GM21786 (cell line): ENCODE data around the gene LMBR1.
"Not testable (repeated sequence)": the region's sequence is repeated elsewhere in the genome, so short reads cannot be mapped to it uniquely, and the experiment has no call there.

Experiments used
- ATAC-seq: cut with Tn5 transposase; IDR thresholded peaks from one replicate; pipeline ENCODE4 v1.9.1; 2021; ENCODE audit not compliant: unreplicated experiment

LMBR1 gene

GRCh38 chr7:156906200-156906649 is 13.2 kb upstream of the LMBR1 start:
- ATAC-seq: no peak

DNA sequence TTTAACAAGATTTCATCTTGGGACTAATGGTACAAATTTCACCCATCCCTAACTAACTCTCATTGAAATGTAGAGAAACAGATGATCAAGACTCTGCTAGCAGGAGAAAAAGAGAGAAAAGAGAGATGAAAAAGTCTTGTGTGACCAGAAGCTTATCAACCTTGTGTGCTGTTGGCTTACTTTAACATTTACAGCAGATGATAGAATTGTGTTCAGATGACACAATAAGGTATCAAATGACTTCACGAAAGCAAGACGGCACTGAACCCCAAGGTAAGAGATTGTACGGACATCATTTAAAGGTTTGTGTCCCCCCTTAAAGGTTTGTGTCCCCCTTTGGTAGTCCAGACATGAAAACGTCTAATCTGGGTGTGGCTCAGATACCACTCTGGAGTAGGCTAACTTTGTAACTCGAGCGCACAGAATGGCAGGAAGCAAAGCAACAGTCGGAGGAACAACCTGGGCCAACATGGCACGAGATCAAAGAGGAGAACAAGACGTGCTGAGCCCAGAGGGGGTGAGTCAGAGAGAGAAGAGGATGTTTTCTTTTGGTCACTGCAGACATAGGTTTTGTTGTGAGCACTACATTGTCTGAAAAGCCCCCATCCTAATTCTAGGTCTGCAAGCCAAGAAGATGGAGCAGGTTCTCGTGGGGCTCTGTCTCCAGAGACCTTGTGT is 10.4 kb upstream of the LMBR1 start:
- ATAC-seq: no peak

- ATAC-seq: not testable (repeated sequence)
Measured at GRCh38 chr7:156900093-156900492, 7.1 kb upstream of the LMBR1 start.

- ATAC-seq: no peak
Measured at GRCh38 chr7:156898938-156899337, 6.0 kb upstream of the LMBR1 start.

DNA sequence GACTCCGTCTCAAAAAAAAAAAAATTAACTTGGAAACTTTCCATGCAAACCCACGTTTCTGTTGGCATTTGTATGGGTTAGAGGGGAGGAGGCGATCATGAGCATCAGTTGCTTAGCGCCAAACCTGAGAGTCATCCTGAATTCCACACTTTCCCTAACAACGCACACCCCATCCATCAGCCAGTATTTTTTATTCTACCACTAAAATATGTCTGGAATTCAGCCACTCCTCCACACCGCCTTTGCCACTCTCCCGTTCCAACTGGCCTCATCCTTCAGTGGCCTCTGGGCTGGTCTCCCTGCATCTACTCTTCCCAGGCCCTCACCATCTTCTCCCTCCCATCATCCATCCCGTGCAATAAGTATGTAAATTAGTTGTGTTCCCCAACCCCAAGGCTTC is 4.7 kb upstream of the LMBR1 start:
- ATAC-seq: no peak

- no peak for ATAC-seq
Measured at GRCh38 chr7:156896388-156897022, 3.5 kb upstream of the LMBR1 start.

GRCh38 chr7:156895024-156895780 is 2.2 kb upstream of the LMBR1 start:
- no peak for ATAC-seq

DNA sequence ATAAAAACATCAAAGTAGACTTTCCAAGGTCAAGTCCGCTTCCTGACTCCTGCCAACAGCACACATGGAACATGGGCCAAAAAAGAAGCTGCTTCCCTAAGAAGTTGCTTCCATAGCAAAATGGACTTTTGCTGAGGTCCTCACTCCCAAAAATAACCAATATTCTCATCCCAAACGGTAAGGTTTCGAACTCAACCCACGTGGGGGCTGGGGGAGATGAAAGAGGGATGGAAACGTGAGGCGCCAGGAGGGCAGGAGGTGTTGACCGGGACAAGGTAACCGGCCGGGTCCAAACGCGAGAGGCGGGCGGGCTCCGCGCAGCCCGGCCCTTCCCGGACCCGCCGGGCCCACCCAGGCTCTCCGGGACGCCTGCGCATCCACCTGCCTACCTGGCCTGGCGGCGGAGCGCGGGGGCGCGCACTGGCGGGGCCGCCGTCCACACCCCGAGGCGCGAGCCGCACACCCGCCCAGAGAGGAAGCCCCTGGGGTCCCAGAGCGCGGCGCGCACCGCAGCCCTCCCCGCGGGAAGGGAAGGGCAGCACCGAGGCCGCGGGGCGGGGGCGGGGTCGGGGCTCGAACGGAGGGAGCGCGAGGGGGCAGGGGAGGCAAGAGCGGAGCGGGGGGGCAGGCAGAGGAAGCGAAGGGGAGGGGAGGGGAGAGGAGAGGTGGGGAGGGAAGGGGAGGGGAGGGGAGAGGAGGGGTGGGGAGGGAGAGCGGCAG is 742 bp downstream of the LMBR1 start:
- peak; percentile 17 for ATAC-seq

- ATAC-seq: no peak
Measured at GRCh38 chr7:156889746-156890145, 3.2 kb downstream of the LMBR1 start.

DNA sequence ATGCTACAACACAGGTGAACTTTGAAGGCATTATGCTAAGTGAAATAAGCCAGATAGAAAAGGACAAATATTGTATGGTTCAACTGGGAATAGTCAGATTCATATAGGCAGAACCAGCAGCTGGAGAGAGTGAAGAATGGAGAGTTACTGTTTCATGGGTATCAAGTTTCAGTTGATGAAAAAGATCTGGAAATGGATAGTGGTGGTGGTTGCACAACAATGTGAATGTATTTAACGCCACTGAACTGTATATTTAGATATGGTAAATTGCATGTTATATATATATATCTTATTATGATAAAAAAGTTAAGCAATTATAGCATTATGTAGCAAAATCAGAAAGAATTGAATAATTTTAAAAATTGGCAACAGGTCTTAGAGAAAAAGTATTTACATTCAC is 3.9 kb downstream of the LMBR1 start:
- ATAC-seq: no peak

DNA sequence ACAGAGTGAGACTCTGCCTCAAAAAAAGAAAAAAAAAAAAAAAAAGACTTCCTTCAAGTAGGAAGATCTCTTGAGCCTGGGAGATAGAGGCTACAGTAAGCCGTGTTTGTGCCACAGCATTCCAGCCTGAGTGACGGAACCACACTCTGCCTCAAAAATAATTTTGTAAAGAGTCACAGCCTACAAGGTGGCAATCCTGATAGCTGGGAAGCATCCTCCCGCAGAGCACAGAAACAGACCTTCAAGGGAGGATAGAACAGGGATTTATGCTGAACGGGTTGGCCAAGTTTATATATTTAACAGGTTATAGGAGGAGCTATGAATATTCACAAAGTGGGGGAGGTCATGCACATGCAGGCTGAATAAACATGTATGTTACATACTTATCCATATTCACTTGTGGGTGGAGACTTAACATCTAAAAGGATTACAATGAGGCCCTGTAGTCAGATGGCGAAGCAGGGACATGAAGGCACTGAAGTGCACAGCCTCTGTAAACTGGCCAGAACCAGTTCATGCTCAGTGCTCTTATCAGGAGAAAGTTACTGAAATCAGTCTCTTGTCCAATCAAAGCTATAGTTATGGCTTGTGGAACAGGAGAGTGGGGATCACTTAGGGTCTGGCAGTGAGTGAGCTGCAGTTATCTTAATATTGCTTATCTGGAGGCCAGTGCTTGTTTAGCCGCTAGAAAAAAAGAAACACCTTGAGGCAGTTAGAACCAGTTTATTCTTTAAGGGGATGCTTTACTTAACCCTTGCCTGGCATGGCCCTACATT is 6.8 kb downstream of the LMBR1 start:
- ATAC-seq: no peak

DNA sequence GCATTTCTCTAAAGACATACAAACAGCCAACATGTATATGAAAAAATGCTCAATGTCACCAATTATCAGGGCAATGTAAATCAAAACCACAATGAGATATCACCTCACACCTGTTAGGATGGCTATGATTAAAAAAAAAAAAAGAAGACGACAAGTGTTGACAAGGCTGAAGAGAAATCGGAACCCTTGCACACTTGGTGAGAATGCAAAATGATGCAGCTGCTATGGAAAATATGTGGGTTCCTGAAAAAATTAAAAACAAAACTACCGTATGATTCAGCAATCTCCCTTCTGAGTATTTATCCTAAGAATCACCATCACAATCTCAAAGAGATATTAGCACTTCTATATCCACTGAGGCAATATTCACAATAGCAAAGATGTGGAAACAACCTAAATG is 11.3 kb downstream of the LMBR1 start:
- no peak for ATAC-seq

- no peak for ATAC-seq
Measured at GRCh38 chr7:156875766-156876165, 17.2 kb downstream of the LMBR1 start.

- ATAC-seq: not testable (repeated sequence)
Measured at GRCh38 chr7:156868363-156868762, 24.6 kb downstream of the LMBR1 start.

DNA sequence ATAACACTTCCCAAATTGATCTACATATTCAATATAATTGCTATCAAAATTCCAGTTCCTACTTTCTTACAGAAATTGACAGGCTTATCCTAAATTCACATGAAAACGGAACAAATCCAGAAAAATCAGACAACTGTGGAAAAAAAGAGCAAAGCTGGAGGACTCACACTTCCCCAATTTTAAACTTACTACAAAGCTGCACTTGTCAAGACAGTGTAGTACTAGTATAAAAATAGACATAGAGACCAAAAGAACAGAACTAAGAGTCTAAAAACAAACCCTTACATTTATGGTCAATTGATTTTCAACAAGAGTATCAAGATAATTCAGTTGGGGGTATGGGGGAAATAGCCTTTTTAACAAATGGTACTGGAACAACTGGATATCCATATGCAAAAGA is 27.5 kb downstream of the LMBR1 start:
- no peak for ATAC-seq

DNA sequence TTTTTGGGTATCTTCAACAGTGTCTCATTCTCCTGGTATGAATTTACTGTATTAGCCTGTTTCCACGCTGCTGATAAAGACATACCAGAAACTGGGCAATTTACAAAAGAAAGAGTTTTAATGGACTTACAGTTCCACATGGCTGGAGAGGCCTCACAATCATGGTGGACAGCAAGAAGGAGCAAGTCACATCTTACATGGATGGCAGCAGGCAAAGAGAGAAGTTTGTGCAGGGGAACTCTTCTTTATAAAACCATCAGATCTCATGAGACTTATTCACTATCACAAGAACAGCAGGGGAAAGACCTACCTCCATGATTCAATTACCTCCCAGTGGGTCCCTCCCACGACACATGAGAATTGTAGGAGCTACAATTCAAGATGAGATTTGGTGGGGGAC is 31.0 kb downstream of the LMBR1 start:
- ATAC-seq: not testable (repeated sequence)

DNA sequence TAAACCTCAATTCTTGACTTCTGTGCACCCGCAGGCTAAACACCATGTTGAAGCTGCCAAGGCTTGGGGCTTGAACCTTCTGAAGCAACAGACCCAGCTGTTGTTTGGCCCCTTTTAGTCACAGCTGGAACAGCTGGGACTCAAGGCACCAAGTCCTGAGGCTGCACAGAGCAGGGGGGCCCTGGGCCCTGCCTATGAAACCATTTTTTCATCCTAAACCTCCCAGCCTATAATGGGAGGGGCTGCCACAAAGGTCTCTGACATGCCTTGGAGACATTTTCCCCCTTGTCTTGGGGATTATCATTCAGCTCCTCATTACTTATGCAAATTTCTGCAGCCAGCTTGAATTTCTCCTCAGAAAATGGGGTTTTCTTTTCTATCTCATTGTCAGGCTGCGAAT is 31.8 kb downstream of the LMBR1 start:
- no peak for ATAC-seq

GRCh38 chr7:156860099-156860498 is 32.9 kb downstream of the LMBR1 start:
- not testable (repeated sequence) for ATAC-seq

DNA sequence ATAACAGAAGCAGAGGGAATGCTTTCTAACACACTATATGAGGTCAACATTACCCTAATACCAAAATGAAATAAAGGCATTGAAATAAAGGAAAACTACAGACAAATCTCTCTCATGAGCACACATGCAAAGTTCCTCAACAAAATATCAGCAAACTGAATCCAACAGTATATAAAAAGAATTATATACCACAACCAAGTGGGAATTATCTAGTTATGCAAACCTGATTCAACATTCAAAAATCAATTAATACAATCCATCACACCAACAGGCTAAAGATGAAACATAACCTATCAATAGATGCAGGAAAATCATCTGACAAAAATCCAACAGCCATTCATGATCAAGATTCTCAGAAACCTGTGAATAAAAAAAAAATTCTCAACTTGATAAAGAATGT is 34.5 kb downstream of the LMBR1 start:
- no peak for ATAC-seq

- no peak for ATAC-seq
Measured at GRCh38 chr7:156857757-156858156, 35.2 kb downstream of the LMBR1 start.

- ATAC-seq: no peak
Measured at GRCh38 chr7:156854654-156855053, 38.3 kb downstream of the LMBR1 start.
